DMS79 (cell line): Measurements from ENCODE around the gene FHIT.
"Not testable (repeated sequence)": the region's sequence is repeated elsewhere in the genome, so short reads cannot be mapped to it uniquely, and the experiment has no call there.

Experiments
- DNase-seq: peaks from one replicate; lab custom pipeline; 2025; lab: John Stamatoyannopoulos, UW

Gene FHIT

GRCh38 chr3:60989626-60990441 is 261.4 kb downstream of the FHIT start:
- DNase-seq = no peak

- DNase-seq = not testable (repeated sequence)
Measured at GRCh38 chr3:60987191-60987590, 264.1 kb downstream of the FHIT start.

GRCh38 chr3:60986552-60986951 is 264.7 kb downstream of the FHIT start:
- no peak for DNase-seq

GRCh38 chr3:60983906-60984305 is 267.3 kb downstream of the FHIT start:
- DNase-seq = no peak

GRCh38 chr3:60980342-60980692 is 270.9 kb downstream of the FHIT start:
- DNase-seq = no peak

- DNase-seq = no peak
Measured at GRCh38 chr3:60979461-60980341, 271.6 kb downstream of the FHIT start.

GRCh38 chr3:60973321-60973720 is 277.9 kb downstream of the FHIT start:
- no peak for DNase-seq

GRCh38 chr3:60972599-60972998 is 278.7 kb downstream of the FHIT start:
- no peak for DNase-seq

GRCh38 chr3:60970850-60971249 is 280.4 kb downstream of the FHIT start:
- DNase-seq = no peak

GRCh38 chr3:60967141-60967540 is 284.1 kb downstream of the FHIT start:
- DNase-seq = no peak

- no peak for DNase-seq
Measured at GRCh38 chr3:60957541-60957940, 293.7 kb downstream of the FHIT start.

- no peak for DNase-seq
Measured at GRCh38 chr3:60956729-60957128, 294.5 kb downstream of the FHIT start.

- DNase-seq = no peak
Measured at GRCh38 chr3:60955034-60955433, 296.2 kb downstream of the FHIT start.

GRCh38 chr3:60954048-60954447 is 297.2 kb downstream of the FHIT start:
- DNase-seq = no peak

GRCh38 chr3:60953351-60953750 is 297.9 kb downstream of the FHIT start:
- no peak for DNase-seq

GRCh38 chr3:60952055-60952454 is 299.2 kb downstream of the FHIT start:
- DNase-seq = no peak

GRCh38 chr3:60949146-60949545 is 302.1 kb downstream of the FHIT start:
- no peak for DNase-seq

- no peak for DNase-seq
Measured at GRCh38 chr3:60948488-60948887, 302.8 kb downstream of the FHIT start.

GRCh38 chr3:60935709-60936108 is 315.5 kb downstream of the FHIT start:
- no peak for DNase-seq

- DNase-seq = peak; percentile 3
Measured at GRCh38 chr3:60933824-60934223, 317.4 kb downstream of the FHIT start.

GRCh38 chr3:60932643-60933042 is 318.6 kb downstream of the FHIT start:
- DNase-seq = no peak

GRCh38 chr3:60932170-60932569 is 319.1 kb downstream of the FHIT start:
- DNase-seq = no peak

GRCh38 chr3:60931452-60931851 is 319.8 kb downstream of the FHIT start:
- no peak for DNase-seq
